Measurements from ENCODE around the gene PPIE. TPM values are rescaled to one million over a fixed set of nuclear protein-coding genes. Genes with fewer than 3 reads are reported as not detected.

Gene PPIE
- total and polyA plus RNA-seq, 7 donors, result 43.2 to 56.4 (median 43.7) TPM

GRCh38 chr1:39802496-39803260 lies 64.0 kb downstream of the PPIE start:
- TF ChIP-seq EP300 (IDR thresholded peaks at IDR 0.05) (no peak), POLR2A (IDR thresholded peaks at IDR 0.05) (no peak), POLR2AphosphoS5 (IDR thresholded peaks at IDR 0.05) (no peak), CTCF (IDR thresholded peaks at IDR 0.05) (no peak)
- H3K4me3 ChIP-seq, result no peak overlapping the region
- intact Hi-C loops (cut with DNase I), result no loop called here

GRCh38 chr1:39805385-39805784 lies 66.7 kb downstream of the PPIE start:
- intact Hi-C loops (cut with DNase I), result no loop called here
- H3K9me3 ChIP-seq, result no peaks in the 10 kb centered on the region
- H3K27me3 ChIP-seq, result no peaks in the 10 kb centered on the region
- no peak for DNase-seq
- H3K4me3 ChIP-seq, result no peak overlapping the region
- H3K36me3 ChIP-seq, result no peaks in the 10 kb centered on the region
- peaks cover 0 to 7% (median 3%) of the 10 kb centered on the region in 4 donors for H3K4me1 ChIP-seq
- no peak for TF ChIP-seq EP300 (IDR thresholded peaks at IDR 0.05)
- TF ChIP-seq POLR2AphosphoS5 (IDR thresholded peaks at IDR 0.05), result no peak
- no peak for TF ChIP-seq POLR2A (IDR thresholded peaks at IDR 0.05)
- no peak for TF ChIP-seq CTCF (IDR thresholded peaks at IDR 0.05)
- H3K27ac ChIP-seq, result no peak overlapping the region
- WGBS, 2 donors, result 94 to 100% methylated on average over 2 of the region's 2 CpGs

More at GRCh38 chr1:39802496-39803260, 64.0 kb downstream of the PPIE start:
- DNase-seq, result peak; percentile 22
- 89 to 90% methylated on average over 14 of the region's 14 CpGs for WGBS, 2 donors
- Histone ChIP-seq H3K4me1 (peaks cover 0 to 9% (median 4%) of the 10 kb centered on the region in 4 donors), H3K27me3 (no peaks in the 10 kb centered on the region), H3K36me3 (no peaks in the 10 kb centered on the region), H3K27ac (no peak overlapping the region), H3K9me3 (no peaks in the 10 kb centered on the region)

GRCh38 chr1:39808784-39809517 lies 70.3 kb downstream of the PPIE start:
- no peaks in the 10 kb centered on the region for H3K9me3 ChIP-seq
- no peak for TF ChIP-seq POLR2A (IDR thresholded peaks at IDR 0.05)
- TF ChIP-seq CTCF (IDR thresholded peaks at IDR 0.05), result no peak
- TF ChIP-seq POLR2AphosphoS5 (IDR thresholded peaks at IDR 0.05), result no peak
- no peak for TF ChIP-seq EP300 (IDR thresholded peaks at IDR 0.05)
- H3K27ac ChIP-seq, result no peak overlapping the region
- no peaks in the 10 kb centered on the region for H3K27me3 ChIP-seq
- DNase-seq, result no peak
- intact Hi-C loops (cut with DNase I), result no loop called here
- no peaks in the 10 kb centered on the region for H3K36me3 ChIP-seq
- no peak overlapping the region for H3K4me3 ChIP-seq
- peaks cover 0 to 7% (median 3%) of the 10 kb centered on the region in 4 donors for H3K4me1 ChIP-seq
- WGBS, 2 donors, result 82 to 90% methylated on average over 6 of the region's 8 CpGs

GRCh38 chr1:39812913-39813312 lies 74.2 kb downstream of the PPIE start:
- no peak for DNase-seq
- H3K36me3 ChIP-seq, result no peaks in the 10 kb centered on the region
- peaks cover 0 to 4% (median 0%) of the 10 kb centered on the region in 3 donors for H3K27me3 ChIP-seq
- intact Hi-C loops (cut with DNase I), result no loop called here
- no peak overlapping the region for H3K27ac ChIP-seq
- no peak for TF ChIP-seq POLR2AphosphoS5 (IDR thresholded peaks at IDR 0.05)
- TF ChIP-seq EP300 (IDR thresholded peaks at IDR 0.05), result no peak
- no peak for TF ChIP-seq CTCF (IDR thresholded peaks at IDR 0.05)
- TF ChIP-seq POLR2A (IDR thresholded peaks at IDR 0.05), result no peak
- WGBS, 2 donors, result 86 to 88% methylated on average over 3 of the region's 3 CpGs
- H3K4me3 ChIP-seq, result no peak overlapping the region
- no peaks in the 10 kb centered on the region for H3K9me3 ChIP-seq
- peaks cover 0 to 7% (median 3%) of the 10 kb centered on the region in 4 donors for H3K4me1 ChIP-seq

Small RNAs within 50 kb of the gene (small RNA-seq; reads per million reads assigned to genes)
- gene AL033527.1, result 0 reads per million in 3 donors
- 0 reads per million in 3 donors for gene RNU7-121P

Other genes starting within 250 kb of the PPIE start
- gene BMP8A, start 247.2 kb upstream of the PPIE start, total RNA-seq, result 1 to 10 TPM in 2 of 4 donors, under 1 TPM in 2; 0.27 to 3.2 (median 0.99) TPM
- gene BMP8A, start 247.2 kb upstream of the PPIE start, polyA plus RNA-seq, result under 1 TPM in 2 of 3 donors, not detected in 1; 0.60 to 0.79 TPM
- 100 to 1,000 TPM in 3 of 4 donors, 10 to 100 TPM in 1; 95.8 to 181 (median 127) TPM for gene PABPC4, start 162.1 kb upstream of the PPIE start, total RNA-seq
- gene PABPC4, start 162.1 kb upstream of the PPIE start, polyA plus RNA-seq, result 10 to 100 TPM; 37.9 to 76.7 (median 69.1) TPM
- 10 to 100 TPM in 1 of 4 donors, 1 to 10 TPM in 3; 1.6 to 14.7 (median 4.0) TPM for gene HEYL, start 99.2 kb upstream of the PPIE start, total RNA-seq
- gene HEYL, start 99.2 kb upstream of the PPIE start, polyA plus RNA-seq, result 1 to 10 TPM in 2 of 3 donors, under 1 TPM in 1; 0.92 to 2.5 (median 1.2) TPM
- not detected for gene NT5C1A, start 66.8 kb upstream of the PPIE start, total RNA-seq
- gene NT5C1A, start 66.8 kb upstream of the PPIE start, polyA plus RNA-seq, result under 1 TPM in 1 of 3 donors, not detected in 2; 0.06 TPM
- 1 to 10 TPM in 2 of 4 donors, under 1 TPM in 2; 0.16 to 1.1 (median 0.95) TPM for gene HPCAL4, start 47.4 kb upstream of the PPIE start, total RNA-seq
- gene HPCAL4, start 47.4 kb upstream of the PPIE start, polyA plus RNA-seq, result under 1 TPM in 1 of 3 donors, not detected in 2; 0.57 TPM
- gene OXCT2, start 32.5 kb downstream of the PPIE start, total RNA-seq, result 1 to 10 TPM in 1 of 4 donors, under 1 TPM in 3; 0.55 to 2.0 (median 0.85) TPM
- gene OXCT2, start 32.5 kb downstream of the PPIE start, polyA plus RNA-seq, result 1 to 10 TPM in 1 of 3 donors, not detected in 2; 1.5 TPM
- gene BMP8B, start 50.0 kb downstream of the PPIE start, total RNA-seq, result 1 to 10 TPM in 1 of 4 donors, under 1 TPM in 3; 0.16 to 2.1 (median 0.68) TPM
- 1 to 10 TPM; 3.0 to 4.6 (median 3.0) TPM for gene BMP8B, start 50.0 kb downstream of the PPIE start, polyA plus RNA-seq
- gene TRIT1, start 144.6 kb downstream of the PPIE start, total RNA-seq, result 10 to 100 TPM; 12.5 to 24.6 (median 18.4) TPM
- 10 to 100 TPM in 1 of 3 donors, 1 to 10 TPM in 2; 7.2 to 12.6 (median 7.2) TPM for gene TRIT1, start 144.6 kb downstream of the PPIE start, polyA plus RNA-seq
- 1 to 10 TPM in 2 of 4 donors, under 1 TPM in 2; 0.14 to 1.7 (median 0.78) TPM for gene MYCL, start 163.0 kb downstream of the PPIE start, total RNA-seq
- gene MYCL, start 163.0 kb downstream of the PPIE start, polyA plus RNA-seq, result 1 to 10 TPM; 5.8 to 8.2 (median 7.2) TPM
- gene MFSD2A, start 216.3 kb downstream of the PPIE start, total RNA-seq, result 1 to 10 TPM; 1.3 to 8.1 (median 6.2) TPM
- gene MFSD2A, start 216.3 kb downstream of the PPIE start, polyA plus RNA-seq, result 10 to 100 TPM in 1 of 3 donors, 1 to 10 TPM in 2; 2.1 to 26.5 (median 4.2) TPM

Measured in sigmoid colon (tissue), 7 donors.